ENCODE measurements around the gene ZNF778.
"Not testable (repeated sequence)": the region's sequence is repeated elsewhere in the genome, so short reads cannot be mapped to it uniquely, and the experiment has no call there.

The ZNF778 gene

DNA sequence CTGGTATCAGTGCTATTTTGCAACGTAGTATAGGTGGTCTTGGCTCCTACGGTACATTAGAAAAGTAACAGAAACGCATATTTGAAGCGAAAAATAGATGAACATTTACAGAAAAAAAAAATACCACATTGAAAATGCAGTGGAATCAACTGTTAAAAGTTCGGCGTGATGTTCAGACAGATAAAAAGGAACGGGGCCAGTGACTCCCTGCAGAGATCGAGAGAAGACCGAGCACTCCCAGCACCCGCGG lies 440 bp upstream of the ZNF778 start:
- no peak for FAIRE-seq

DNA sequence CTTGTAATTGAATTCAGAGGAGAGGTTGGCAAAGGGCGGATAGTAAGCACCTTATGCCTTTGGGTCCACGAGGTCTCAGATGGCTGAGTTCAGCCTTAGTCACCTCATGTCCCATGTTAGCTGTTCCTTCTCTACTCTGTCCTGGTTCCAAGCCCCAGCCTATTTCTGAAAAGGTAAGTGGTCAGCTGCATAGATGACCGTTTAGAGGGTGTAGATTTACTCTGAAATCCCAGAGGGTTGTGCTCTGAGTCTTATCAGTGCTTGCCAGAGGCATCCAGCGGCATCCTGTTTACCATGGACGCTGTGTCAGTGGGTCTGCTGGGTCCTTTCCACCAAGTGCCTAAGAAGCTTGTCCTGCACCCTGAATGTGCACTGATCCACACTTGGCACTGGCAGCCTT lies 1.9 kb downstream of the ZNF778 start:
- no peak for FAIRE-seq

DNA sequence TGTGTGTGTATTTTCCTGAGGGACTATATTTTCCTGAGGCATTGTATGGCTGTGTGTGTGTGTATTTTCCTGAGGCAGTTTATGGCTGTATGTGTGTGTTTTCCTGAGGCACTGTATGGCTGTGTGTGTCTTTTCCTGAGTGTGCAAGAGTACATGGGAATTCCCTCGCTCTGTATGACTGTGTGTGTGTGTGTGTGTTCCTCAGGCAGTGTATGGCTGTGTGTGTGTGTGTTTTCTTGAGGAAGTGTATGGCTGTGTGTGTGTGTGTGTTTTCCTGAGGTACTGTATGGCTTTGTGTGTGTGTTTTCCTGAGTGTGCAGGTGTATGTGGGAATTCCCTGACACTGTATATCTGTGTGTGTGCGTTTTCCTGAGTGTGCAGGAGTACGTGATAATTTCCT lies 4.1 kb downstream of the ZNF778 start:
- FAIRE-seq, result no peak

DNA sequence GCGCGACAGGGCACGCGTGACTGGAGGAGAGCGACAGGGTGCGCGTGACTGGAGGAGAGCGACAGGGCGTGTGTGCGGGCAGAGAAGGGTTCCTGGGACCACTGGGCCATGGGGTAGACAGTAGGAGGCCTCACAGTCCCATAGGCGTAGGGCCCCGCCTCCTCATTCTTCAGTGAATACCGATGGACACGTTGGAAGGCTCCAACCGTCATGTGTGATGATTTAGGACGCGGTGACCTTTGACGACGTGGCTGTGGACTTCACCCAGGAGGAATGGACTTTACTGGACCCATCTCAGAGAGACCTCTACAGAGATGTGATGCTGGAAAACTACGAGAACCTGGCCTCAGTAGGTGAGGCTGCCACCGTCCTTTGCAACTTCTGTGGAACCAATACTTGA lies 5.4 kb downstream of the ZNF778 start:
- no peak for FAIRE-seq

DNA sequence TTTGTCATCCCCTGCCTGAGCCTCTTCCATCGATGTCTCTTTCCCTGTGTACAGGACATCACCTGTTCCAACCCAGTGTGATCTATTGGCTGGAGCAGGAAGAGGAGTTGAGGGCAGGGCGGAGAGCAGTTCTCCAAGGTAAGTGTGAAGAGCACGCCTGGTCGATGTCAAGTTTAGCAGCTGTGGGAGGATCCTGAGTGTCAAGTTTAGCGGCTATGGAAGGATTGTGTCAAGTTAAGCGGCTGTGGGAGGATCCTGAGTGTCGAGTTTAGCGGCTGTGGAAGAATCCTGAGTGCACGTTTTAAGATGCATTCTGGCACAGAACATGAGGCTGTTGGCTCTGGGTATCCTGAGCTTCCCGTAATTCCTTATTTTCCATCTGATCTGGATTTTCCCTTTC lies 7.2 kb downstream of the ZNF778 start:
- no peak for FAIRE-seq

DNA sequence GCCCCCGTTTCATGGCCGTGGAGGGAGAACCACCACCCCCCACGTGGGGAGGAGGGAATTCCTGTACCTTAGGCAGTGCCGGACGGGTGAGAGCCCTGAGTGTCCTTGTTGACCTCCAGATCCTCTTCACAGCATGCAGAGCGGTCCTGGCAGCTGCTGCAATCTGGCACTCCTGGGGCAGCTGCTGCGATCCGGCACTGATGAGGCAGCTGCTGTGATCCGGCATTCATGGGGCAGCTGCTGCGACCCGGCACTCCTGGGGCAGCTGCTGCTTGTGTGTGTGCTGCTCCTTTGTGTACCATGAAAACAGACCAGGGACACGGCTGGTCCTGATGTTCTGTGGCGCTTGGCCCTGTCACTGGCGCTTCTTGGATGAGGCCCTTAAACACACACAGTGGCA lies 12.8 kb downstream of the ZNF778 start:
- no peak for FAIRE-seq

DNA sequence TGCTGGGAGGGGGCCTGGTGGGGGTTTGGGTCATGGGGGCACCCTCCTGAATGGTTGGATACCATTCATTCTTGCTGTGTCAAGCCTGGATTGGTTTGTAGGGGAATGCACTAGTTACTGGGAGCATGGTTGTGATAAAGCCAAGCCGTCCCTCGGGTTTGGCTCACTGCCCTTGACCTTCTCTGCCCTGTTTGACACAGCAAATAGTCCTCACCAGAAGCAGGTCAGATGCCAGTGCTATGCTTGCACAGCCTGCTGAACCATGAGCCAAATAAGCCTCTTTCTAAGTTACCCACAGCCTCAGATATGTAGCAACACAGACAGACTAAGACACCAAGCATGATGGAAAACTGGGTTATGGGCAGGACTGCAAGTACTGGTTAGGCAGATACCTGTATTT lies 14.6 kb downstream of the ZNF778 start:
- FAIRE-seq, result no peak

DNA sequence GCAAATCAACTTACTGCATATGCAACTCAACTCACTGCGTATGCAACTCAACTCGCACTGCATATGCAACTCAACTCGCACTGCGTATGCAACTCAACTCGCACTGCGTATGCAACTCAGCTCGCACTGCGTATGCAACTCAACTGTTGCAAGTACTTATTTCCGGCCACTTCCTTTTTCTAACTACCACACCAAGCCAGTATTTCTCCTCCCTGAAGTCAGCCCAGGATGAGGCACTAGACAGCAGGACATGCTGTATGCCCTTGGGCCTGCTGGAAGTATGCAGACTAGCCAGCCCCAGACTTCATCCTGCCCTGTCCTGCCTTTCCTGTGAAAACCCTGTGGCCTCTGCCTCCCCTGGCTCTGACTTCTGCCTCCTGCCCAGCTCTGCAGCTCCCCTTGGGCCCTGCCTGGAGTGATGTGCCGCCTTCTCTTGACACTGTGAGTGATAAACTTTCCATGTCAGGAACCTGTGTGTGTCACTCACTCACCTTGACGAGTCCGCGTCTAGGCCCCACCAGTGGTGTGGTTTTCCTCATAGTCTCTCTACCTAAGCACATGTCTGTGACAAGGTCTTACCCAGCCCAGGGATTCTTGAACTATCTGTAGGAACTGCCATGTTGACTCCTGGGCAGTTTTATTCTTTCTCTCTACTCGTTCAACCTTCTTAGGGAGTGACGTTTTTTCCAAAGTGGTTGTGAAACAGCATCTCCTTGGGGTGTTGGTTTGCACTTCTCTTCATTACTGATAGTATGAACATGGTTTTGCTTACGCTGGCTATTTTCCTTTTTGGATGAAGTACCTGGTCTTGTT lies 16.4 kb downstream of the ZNF778 start:
- no peak for FAIRE-seq

DNA sequence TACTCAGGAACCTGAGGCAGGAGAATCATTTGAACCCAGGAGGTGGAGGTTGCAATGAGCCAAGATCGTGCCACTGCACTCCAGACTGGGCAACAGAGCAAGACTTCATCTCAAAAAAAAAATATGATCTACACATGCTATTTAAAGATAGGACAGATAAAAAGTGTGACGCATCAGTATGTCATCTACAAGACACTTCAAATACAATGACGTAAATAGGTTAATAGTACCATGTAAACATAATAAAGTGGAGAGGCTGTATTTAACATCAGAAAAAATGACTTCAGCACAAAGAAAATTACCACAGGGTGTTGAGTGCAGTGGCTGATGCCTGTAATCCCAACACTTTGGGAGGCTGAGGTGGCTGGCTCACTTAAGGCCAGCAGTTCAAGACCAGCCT lies 20.2 kb downstream of the ZNF778 start:
- no peak for FAIRE-seq

DNA sequence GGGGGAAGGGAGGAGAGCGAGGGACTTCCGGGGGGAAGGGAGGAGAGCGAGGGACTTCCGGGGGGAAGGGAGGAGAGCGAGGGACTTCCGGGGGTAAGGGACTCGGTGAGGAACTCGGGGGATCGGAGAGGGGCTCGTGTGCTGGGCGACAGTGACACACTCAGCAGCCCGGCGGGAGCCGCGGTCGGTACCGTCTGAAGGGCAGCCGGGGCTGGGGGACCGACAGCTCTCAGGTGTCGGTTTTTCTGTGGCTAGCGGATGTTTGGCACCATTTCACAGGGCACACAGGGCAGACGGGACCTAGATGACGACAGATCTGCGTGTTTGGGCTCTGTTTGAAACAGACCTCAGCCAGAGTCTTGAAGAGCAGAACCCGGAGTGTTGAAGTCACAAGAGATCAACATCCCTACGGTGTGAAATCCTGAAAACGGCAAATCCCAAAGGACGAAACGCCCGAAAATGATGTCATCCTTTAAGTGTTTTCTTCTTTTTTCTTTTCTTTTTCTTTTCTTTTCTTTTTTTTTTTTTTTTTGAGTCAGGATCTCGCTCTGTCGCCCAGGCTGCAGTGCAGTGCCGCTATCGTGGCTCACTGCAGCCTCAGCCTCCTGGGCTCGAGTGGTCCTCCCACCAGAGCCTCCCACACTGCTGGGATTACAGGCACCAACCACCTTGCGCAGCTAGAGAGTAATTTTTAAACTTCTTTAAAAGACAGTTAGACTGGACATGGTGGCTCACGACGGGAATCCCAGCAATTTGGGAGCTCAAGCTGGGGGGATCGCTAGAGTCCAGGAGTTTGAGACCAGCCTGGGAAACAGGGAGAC lies 23.9 kb downstream of the ZNF778 start:
- no peak for FAIRE-seq

DNA sequence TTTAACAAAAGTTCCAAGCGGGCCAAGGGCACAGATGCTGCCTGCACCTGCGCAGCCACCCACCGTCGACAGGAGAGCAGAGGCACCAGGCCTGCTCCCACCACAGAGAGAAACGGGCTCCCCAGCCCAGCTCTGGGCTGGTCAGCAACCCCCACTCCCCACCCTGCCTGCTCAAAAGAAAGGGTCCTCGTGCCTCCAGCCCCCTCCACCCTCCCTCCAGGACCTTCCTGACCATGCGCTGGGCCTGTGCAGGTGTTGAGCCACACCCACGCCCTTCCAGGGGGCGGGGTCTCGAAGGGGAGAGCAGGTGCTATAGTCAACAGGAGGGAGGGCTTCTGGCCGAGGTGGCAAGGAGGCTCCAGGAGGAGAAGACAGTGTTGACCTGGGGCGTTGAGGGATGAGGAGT lies 25.3 kb downstream of the ZNF778 start:
- FAIRE-seq, result no peak

DNA sequence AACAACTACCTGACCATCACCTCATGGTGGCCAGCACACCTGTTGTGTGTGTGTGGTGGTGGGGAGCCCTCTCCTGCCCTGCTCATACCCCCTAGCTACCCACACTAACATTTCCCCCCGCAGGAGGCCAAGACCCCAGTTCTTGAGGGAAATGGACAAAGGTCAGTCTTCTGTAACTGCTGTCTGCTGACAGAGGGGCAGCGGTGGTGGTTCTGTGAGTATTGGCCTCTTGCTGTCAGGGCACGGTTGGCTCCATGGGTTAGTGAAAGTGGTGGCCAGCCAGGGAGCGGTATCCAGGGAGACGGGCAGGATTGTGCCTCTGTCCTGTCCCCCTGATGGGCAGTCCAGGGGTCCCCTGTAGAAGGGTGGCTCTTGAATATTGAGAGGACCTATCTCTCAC lies 26.2 kb downstream of the ZNF778 start:
- FAIRE-seq, result no peak

DNA sequence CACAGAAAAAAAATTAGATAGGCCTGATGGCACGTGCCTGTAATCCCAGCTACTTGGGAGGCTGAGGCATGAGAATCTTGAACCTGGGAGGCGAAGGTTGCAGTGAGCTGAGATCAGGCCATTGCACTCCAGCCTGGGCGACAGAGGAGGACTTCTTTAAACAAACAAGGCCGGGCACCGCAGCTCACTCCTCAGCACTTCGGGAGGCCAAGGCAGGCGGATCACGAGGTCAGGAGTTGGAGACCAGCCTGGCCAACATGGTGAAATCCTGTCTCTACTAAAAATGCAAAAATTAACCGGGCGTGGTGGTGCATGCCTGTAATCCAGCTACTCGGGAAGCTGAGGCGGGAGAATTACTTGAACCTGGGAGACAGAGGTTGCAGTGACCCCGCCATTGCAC lies 26.8 kb downstream of the ZNF778 start:
- FAIRE-seq, result not testable (repeated sequence)

DNA sequence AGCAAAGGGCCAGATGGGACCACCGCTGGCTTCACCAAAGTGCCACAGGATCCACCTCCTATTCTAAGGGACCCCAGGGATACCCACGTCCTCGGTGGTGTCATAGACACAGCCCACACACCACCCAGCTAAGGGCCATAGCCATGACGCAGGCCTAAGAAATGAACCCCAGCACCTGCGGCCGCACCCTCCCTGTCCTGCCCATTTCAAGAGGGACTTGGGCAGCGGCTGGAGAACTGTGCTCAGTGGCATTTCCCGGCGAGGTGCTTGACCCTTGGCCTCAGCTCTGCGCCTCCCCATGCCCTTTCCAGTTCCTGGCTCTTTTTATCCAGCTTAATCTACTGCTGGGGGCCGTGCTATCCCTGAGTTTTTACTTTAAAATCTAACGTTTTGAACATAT lies 27.3 kb downstream of the ZNF778 start:
- no peak for FAIRE-seq

DNA sequence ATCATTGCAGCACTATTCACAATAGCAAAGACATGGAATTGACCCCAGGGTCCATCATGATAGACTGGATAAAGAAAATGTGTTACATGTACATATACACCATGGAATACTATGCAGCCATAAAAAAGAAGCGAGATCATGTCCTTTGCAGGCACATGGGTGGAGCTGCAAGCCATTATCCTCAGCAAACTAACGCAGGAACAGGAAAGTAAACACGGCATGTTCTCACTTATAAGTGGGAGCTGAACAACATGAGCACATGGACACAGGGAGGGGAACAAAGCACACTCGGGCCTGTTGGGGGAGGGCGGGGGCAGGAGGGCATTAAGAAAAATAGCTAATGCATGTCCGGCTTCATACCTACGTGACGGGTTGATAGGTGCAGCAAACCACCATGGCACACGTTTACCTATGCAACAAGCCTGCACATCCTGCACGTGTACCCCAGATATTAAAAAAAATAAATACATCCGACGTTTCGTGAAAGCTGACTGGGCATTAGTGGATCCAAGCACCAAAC lies 28.9 kb downstream of the ZNF778 start:
- no peak for FAIRE-seq

DNA sequence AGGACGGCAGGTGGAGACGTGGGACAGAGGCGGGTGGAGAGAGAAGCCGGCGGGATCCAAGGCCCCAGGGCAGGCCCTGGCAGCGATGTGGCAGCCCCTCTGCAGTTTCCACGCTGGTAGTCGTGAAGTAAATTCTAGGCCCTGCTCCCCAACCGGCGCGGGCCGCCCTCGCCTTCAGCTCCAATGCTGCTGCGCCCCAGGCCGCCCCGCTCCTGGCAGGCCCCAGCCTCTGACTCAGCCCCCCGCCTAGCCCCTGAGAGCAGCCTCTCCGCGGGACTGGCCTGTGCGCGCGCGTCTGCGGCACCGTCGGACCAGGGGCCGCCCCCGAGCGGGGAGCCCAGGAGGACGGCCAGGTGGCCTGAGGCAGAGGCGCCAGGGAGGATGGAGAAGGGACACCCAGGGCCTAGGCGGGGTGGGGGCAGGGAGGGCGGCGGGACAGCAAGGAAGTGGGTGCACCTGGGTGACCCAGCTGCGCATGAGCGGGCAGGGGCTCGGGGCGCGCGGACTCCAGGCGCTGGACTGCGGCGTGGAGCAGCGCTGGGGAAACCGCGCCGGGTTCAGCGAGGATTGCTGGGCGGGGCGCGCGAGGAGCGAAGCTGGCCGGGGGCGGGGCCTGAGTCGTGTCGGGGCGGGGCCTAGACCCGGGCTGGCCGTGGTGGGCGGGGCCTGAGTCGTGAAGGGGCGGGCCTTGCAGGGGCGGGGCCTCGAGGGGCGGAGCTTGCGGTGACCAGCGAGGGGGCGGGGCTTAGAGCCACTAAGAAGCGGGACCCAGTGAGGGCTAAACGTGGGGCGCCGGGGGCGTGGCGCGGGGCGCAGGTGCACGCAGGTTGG lies 29.6 kb downstream of the ZNF778 start:
- no peak for FAIRE-seq

DNA sequence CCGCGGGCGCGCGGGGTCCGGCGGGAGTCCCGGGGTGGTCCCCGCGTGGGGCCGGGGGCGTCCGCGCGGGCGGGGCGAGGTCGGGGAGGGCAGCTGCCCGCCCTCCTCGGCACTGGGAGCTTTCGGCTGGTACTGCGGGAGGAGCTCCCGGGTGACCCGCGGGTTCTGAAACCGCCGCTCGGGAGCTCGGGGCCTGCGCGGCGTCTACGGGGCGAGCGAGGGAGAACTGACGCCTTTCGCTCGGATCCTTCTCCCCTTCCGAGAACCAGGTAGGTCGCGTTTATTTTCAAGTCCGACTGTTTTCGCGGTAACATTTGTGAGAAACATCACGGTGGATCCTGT lies 30.2 kb downstream of the ZNF778 start:
- FAIRE-seq, result not testable (repeated sequence)

DNA sequence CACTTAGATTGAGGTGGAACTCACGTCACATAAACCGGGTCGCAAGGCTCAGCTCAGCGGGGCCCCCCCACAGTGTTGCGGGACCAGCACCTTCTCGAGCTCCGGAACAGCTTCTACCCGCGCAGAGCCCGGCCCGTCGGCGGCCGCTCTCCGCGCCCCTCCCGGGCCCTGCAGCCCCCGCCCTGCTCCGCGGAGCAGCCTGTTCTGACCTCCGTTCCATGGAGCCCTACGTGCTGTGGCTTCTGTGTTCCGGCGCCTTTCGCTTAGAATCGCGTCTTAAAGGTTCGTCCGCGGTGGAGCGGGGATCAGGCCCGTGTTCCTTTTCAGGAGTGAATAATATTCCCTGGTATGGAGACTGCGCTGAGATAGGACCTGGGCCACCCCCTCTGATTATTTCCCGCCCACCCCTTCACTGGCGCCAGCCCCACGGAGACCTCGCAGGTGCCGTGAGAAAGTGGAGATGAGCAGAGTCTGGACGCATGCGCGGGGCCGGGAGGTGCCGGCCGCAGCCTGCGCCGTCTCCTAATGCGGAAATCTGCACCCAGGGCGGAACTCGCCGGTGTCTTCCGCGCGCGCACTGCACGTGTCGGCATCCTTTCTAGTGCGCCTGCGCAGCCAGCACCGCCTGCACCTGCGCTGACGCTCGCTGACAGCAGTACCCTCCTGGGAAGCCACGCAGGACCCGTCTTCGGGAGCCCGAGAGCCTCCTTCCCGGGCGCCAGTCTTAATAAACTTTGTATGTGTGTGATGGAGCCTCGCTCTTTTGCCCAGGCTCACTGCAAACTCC lies 30.9 kb downstream of the ZNF778 start:
- FAIRE-seq, result no peak

DNA sequence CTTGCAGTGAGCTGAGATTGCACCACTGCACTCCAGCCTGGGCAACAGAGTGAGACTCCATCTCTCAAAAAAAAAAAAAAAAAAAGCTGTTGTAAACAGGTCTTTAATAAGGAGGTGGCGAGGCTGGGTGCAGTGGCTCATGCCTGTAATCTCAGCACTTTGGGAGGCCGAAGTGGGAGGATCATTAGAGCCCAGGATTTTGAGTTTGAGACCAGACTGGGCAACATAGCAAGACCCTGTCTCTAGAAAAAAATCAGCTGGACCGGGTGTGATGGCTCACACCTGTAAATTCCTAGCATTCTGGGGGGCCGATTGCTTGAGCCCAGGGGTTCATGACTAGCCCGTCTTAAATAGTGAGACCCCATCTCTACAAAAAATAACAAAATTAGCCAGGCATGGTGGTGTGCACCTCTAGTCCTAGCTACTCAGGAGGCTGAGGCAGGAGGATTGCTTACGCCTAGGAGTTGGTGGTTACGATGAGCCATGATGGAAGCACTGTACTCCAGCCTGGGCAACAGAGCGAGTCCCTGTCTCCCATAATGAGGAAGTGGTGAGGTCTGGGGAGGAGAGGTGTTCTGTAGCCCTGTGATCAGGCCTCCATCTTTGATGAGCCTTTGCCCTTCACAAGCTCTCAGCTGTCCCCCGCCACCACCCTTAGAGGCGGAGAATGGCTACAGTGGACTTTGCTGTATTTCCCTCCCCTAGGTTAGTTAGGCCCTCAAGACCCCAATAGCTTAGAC lies 36.2 kb downstream of the ZNF778 start:
- no peak for FAIRE-seq

DNA sequence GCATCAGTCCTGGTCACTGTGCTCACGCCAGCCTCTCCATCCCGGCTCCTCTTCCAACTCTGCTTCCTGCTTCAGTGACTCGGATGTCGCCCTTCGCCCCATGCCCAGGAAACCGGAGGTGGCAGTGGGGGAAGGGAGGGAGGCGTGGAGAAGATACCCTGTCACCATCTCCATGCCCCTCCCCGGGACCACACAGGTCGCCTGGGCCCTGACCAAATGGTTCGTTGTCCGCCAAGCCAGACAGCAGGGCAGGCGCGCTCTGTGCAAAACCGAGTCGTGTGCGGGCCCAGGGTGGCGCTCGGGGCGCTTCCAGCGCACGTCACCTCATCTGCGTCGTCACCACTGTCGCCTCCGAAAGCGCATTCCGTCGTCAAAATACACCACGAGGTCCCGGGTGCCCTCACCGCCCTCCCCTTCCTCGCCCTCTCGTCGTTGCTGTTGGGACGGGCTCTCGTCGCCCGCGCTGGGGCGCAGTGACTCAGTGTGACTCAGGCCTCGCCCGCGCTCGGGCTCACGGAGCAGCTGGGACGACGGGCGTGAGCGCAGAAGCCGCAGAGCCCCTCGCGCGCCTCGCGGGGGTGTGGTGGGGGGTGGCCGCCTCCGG lies 39.2 kb downstream of the ZNF778 start:
- no peak for FAIRE-seq

DNA sequence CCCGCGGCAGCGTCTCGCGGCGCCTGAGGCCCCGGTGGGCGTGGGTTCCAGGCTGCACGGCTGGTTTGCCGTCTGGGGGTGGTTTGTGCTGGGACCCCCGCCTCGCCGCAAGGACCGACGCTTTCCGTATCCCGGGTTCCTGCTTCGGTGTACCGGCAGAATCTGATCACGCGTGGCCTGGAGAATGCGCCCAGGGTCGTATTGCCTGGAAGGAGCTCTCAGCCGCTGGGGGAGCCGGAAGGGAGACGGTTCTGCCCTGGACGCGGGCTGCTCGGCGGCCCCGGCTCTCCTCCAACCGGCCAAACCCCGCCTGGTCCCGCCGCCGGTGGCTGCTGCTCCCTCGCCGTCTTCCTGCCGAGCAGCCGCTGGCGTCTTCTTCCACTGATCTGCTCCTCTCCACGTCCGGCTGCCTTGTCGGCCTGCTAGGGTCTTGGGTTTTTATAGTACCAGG lies 39.8 kb downstream of the ZNF778 start:
- no peak for FAIRE-seq
